Esophagus squamous epithelium (tissue), 4 donors: ENCODE data around the gene RTL1.

Source experiments
- POLR2A ChIP-seq, 4 donors: fragments of 450-650 bp; IDR thresholded peaks; one replicate each; pipeline ENCODE4 v1.6.1; 2017; ENCODE audit warnings: antibody characterized with exemption in 4 of 4, mild to moderate bottlenecking in 4 of 4, moderate library complexity in 3 of 4
- TF ChIP-seq, protein P1 (sequence below), 6 experiments: fragments of 450-650 bp in 4 of 6; fragments of 200-600 bp in 2 of 6; sonication (generic) in 2 of 6; IDR thresholded peaks; one replicate each; pipeline ENCODE4 v1.5.1; 2016 to 2019; ENCODE audit warnings: antibody characterized with exemption in 6 of 6, mild to moderate bottlenecking in 4 of 6, moderate library complexity in 4 of 6

DNA sequence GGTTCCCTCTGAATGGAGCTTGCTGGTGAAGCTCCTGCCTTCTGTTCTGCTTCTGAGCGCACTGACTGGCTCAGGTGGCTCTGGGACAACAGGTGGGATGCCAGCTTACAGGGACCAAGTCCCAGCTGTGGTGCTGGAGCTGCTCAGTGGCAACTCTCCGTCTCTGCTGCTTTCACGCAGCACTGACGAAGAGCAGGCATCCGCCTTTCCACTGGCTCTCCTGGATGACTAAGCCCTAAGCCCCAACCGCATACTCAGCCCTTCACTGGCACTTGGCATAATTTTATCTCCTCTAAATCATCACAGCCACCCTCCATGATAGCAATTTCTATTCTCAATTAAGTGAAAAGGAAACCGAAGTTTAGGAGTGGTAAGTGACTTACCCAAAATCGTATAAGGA is 3.7 kb upstream of the RTL1 start:
- TF ChIP-seq, protein P1, sequence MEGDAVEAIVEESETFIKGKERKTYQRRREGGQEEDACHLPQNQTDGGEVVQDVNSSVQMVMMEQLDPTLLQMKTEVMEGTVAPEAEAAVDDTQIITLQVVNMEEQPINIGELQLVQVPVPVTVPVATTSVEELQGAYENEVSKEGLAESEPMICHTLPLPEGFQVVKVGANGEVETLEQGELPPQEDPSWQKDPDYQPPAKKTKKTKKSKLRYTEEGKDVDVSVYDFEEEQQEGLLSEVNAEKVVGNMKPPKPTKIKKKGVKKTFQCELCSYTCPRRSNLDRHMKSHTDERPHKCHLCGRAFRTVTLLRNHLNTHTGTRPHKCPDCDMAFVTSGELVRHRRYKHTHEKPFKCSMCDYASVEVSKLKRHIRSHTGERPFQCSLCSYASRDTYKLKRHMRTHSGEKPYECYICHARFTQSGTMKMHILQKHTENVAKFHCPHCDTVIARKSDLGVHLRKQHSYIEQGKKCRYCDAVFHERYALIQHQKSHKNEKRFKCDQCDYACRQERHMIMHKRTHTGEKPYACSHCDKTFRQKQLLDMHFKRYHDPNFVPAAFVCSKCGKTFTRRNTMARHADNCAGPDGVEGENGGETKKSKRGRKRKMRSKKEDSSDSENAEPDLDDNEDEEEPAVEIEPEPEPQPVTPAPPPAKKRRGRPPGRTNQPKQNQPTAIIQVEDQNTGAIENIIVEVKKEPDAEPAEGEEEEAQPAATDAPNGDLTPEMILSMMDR (IDR thresholded peaks at IDR 0.05): no peak
- no peak for TF ChIP-seq POLR2A (IDR thresholded peaks at IDR 0.05)
